ENCODE data around the gene THSD8. TPM values are rescaled to one million over a fixed set of nuclear protein-coding genes. Genes with fewer than 3 reads are reported as not detected.

The THSD8 gene
- total RNA-seq, 1 experiment from 2014 or later = 45.8 TPM

GRCh38 chr19:12778905-12779161 is 23.0 kb upstream of the THSD8 start:
- Histone ChIP-seq H3K23ac (ENCODE audit: insufficient read length, low read depth, low read length) (no peak overlapping the region), H3K79me2 (ENCODE audit: insufficient read depth, low read length) (no peaks in the 10 kb centered on the region), H3K27ac (ENCODE audit: insufficient read length, low read depth, low read length) (no peak overlapping the region), H3K56ac (ENCODE audit: insufficient read length, low read depth, low read length) (no peak overlapping the region), H3K9me3 (ENCODE audit: control insufficient read depth, low read depth, low read length) (no peaks in the 10 kb centered on the region), H2AFZ (ENCODE audit: low read length) (no peak overlapping the region), H4K20me1 (ENCODE audit: control insufficient read depth, insufficient read depth, insufficient read length) (no peaks in the 10 kb centered on the region), H3K27me3 (ENCODE audit: insufficient read depth, low read length) (no peaks in the 10 kb centered on the region), H3K9ac (ENCODE audit: extremely low read depth, insufficient read length, low read length) (peak overlapping the region; percentile 5), H2AK5ac (ENCODE audit: insufficient read length, low read length) (no peak overlapping the region), H2BK15ac (ENCODE audit: low read depth, low read length) (no peak overlapping the region), H2BK5ac (ENCODE audit: insufficient read length, low read length) (no peak overlapping the region), H4K8ac (replicated peaks; ENCODE audit: insufficient read length, low read depth, low read length) (no peak overlapping the region), H4K5ac (ENCODE audit: insufficient read length, low read depth, low read length) (no peak overlapping the region), H3K4me2 (ENCODE audit: insufficient read depth, insufficient read length, low read length) (peak overlapping the region; percentile 78), H3K4ac (ENCODE audit: low read depth, low read length) (no peak overlapping the region), H3K4me1 (ENCODE audit: insufficient read depth, low read length) (peaks cover 4% of the 10 kb centered on the region), H3T11ph (ENCODE audit: low read length) (no peak overlapping the region), H2BK12ac (ENCODE audit: insufficient read length, low read depth, low read length) (no peak overlapping the region), H2BK20ac (ENCODE audit: low read depth, low read length, poor library complexity, severe bottlenecking) (no peak overlapping the region), H4K91ac (ENCODE audit: insufficient read length, low read depth, low read length) (no peak overlapping the region), H3K14ac (ENCODE audit: insufficient read depth, low read length) (no peak overlapping the region), H3K18ac (ENCODE audit: insufficient read length, low read depth, low read length) (no peak overlapping the region), H2BK120ac (ENCODE audit: low read depth, low read length, poor library complexity, severe bottlenecking) (no peak overlapping the region), H3K79me1 (ENCODE audit: insufficient read depth, low read depth, low read length, poor library complexity, severe bottlenecking) (no peaks in the 10 kb centered on the region), H3K23me2 (ENCODE audit: insufficient read length, low read depth, low read length, poor library complexity, severe bottlenecking) (peaks cover 25% of the 10 kb centered on the region)
- H3K4me3 Mint-ChIP-seq = peak overlapping the region; percentile 69 to 85
- DNase-seq = no peak
- WGBS (ENCODE audit: extremely low coverage, insufficient read length, low lambda C conversion rate) = no CpG with 5 or more reads among the region's 6 CpGs
- H3K27ac Mint-ChIP-seq = peak overlapping the region in 2 of 3 experiments; percentile 59 to 91; a peak in 2 of 7 replicates
- peaks cover 5 to 8% (median 6%) of the 10 kb centered on the region in 3 experiments; a peak in 5 of 7 replicates for H3K36me3 Mint-ChIP-seq (ENCODE audit: insufficient read depth in 1 of 3, low read depth in 3 of 3)
- H3K9me3 Mint-ChIP-seq = no peaks in the 10 kb centered on the region
- no peaks in the 10 kb centered on the region; the same call in 1 of the 2 replicates for H3K27me3 Mint-ChIP-seq (ENCODE audit: low read depth)
- H3K4me1 Mint-ChIP-seq = peaks cover 28 to 29% of the 10 kb centered on the region in 2 experiments
- TF ChIP-seq CTCF (conservative IDR thresholded peaks at IDR 0.05) = no peak

Measured in H9 (cell line).